Measurements from ENCODE around the gene CBX6.
"Not testable (repeated sequence)": the region's sequence is repeated elsewhere in the genome, so short reads cannot be mapped to it uniquely, and the experiment has no call there.

The CBX6 gene

GRCh38 chr22:38872172-38872830, at the start of gene CBX6:
Gene CBX6, minus strand, starts transcription at chr22:38872216. Its CDS starts 26 bp downstream, at chr22:38872190.
- Histone ChIP-seq H3K27ac (ENCODE audit: low read length) (peak within 1 kb of the TSS; percentile 92), H3K9me3 (ENCODE audit: insufficient read depth, low read depth, low read length) (no peaks in the 10 kb centered on the region), H3K27me3 (ENCODE audit: insufficient read depth, low read length) (peaks cover 6% of the 10 kb centered on the region; the same call in 1 of the 2 replicates), H3K4me1 (ENCODE audit: insufficient read depth, low read length) (peaks cover 16% of the 10 kb centered on the region; the same call in 1 of the 2 replicates), H3K9ac (ENCODE audit: low read depth, low read length) (peak within 1 kb of the TSS; percentile 89; the same call in 1 of the 2 replicates), H3K36me3 (ENCODE audit: insufficient read depth, low read depth, low read length) (peaks cover 25% of the 10 kb centered on the region), H3K4me3 (ENCODE audit: low read length) (peak within 1 kb of the TSS; percentile 88)

- H3K27ac ChIP-seq (ENCODE audit: low read length) = no peak overlapping the region
- H3K9me3 ChIP-seq (ENCODE audit: insufficient read depth, low read depth, low read length) = no peaks in the 10 kb centered on the region
- no peaks in the 10 kb centered on the region for H3K4me1 ChIP-seq (ENCODE audit: insufficient read depth, low read length)
- no peaks in the 10 kb centered on the region for H3K36me3 ChIP-seq (ENCODE audit: insufficient read depth, low read depth, low read length)
- H3K27me3 ChIP-seq (ENCODE audit: insufficient read depth, low read length) = peaks cover 9% of the 10 kb centered on the region; the same call in 1 of the 2 replicates
- no peak overlapping the region for H3K9ac ChIP-seq (ENCODE audit: low read depth, low read length)
- H3K4me3 ChIP-seq (ENCODE audit: low read length) = no peak overlapping the region
These were observed 49.8 kb upstream of the CBX6 start for GRCh38 chr22:38921806-38922205.

- no peak overlapping the region for H3K4me3 ChIP-seq (ENCODE audit: low read length)
- H3K9ac ChIP-seq (ENCODE audit: low read depth, low read length) = no peak overlapping the region
- H3K4me1 ChIP-seq (ENCODE audit: insufficient read depth, low read length) = no peaks in the 10 kb centered on the region
- no peaks in the 10 kb centered on the region for H3K36me3 ChIP-seq (ENCODE audit: insufficient read depth, low read depth, low read length)
- H3K27ac ChIP-seq (ENCODE audit: low read length) = no peak overlapping the region
- H3K27me3 ChIP-seq (ENCODE audit: insufficient read depth, low read length) = peaks cover 9% of the 10 kb centered on the region; the same call in 1 of the 2 replicates
- no peaks in the 10 kb centered on the region for H3K9me3 ChIP-seq (ENCODE audit: insufficient read depth, low read depth, low read length)
These were observed 49.1 kb upstream of the CBX6 start for GRCh38 chr22:38921120-38921519.

GRCh38 chr22:38919631-38920190, 47.7 kb upstream of the CBX6 start:
- H3K9ac ChIP-seq (ENCODE audit: low read depth, low read length) = no peak overlapping the region
- H3K27me3 ChIP-seq (ENCODE audit: insufficient read depth, low read length) = peaks cover 5% of the 10 kb centered on the region; the same call in 1 of the 2 replicates
- no peaks in the 10 kb centered on the region for H3K4me1 ChIP-seq (ENCODE audit: insufficient read depth, low read length)
- no peak overlapping the region for H3K4me3 ChIP-seq (ENCODE audit: low read length)
- no peaks in the 10 kb centered on the region for H3K36me3 ChIP-seq (ENCODE audit: insufficient read depth, low read depth, low read length)
- H3K27ac ChIP-seq (ENCODE audit: low read length) = no peak overlapping the region
- H3K9me3 ChIP-seq (ENCODE audit: insufficient read depth, low read depth, low read length) = no peaks in the 10 kb centered on the region

DNA sequence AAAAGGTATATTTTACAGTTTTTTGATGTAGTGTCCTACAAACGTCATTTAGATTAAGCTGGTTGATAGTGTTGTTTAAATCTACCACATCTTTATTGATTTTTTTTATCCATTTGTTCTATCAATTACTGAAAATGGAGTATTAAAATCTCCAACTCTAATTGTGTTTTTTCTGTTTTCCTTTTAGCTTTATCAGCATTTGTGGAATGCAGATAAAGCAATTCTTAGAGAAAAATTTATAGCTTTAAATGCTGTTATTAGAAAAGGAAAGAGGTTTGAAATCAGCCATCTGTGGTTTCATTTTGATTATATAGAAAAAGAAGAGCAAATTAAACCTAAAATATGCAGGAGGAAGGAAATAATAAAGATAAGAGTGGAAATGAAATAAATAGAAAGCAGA, 39.4 kb upstream of the CBX6 start:
- Histone ChIP-seq H3K4me1 (ENCODE audit: insufficient read depth, low read length) (no peaks in the 10 kb centered on the region), H3K4me3 (ENCODE audit: low read length) (no peak overlapping the region), H3K9me3 (ENCODE audit: insufficient read depth, low read depth, low read length) (no peaks in the 10 kb centered on the region), H3K9ac (ENCODE audit: low read depth, low read length) (no peak overlapping the region), H3K36me3 (ENCODE audit: insufficient read depth, low read depth, low read length) (no peaks in the 10 kb centered on the region), H3K27ac (ENCODE audit: low read length) (no peak overlapping the region), H3K27me3 (ENCODE audit: insufficient read depth, low read length) (no peaks in the 10 kb centered on the region; the same call in 1 of the 2 replicates)

DNA sequence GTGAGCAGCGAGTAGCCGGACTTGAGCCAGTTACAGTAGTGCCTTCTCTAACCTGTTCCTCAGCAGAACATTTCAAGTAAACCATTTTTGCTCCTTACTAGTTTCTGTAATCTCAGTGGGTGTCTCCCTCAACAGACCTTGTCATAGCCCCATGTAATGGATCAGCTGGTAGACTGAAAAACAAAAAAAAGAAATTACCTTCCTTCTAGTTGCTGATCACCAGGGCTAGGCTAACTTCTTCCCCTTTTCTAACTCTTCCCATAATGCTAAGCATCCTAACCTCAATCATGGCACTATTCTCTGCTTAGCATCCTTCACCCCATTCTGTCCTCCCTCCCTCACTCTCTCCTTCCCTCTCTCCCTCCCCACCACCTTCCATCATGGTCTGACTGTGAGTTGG, 35.8 kb upstream of the CBX6 start:
- H3K27me3 ChIP-seq (ENCODE audit: insufficient read depth, low read length) = no peaks in the 10 kb centered on the region
- no peaks in the 10 kb centered on the region for H3K36me3 ChIP-seq (ENCODE audit: insufficient read depth, low read depth, low read length)
- H3K9ac ChIP-seq (ENCODE audit: low read depth, low read length) = no peak overlapping the region
- peaks cover 24% of the 10 kb centered on the region for H3K9me3 ChIP-seq (ENCODE audit: insufficient read depth, low read depth, low read length)
- H3K4me3 ChIP-seq (ENCODE audit: low read length) = no peak overlapping the region
- H3K27ac ChIP-seq (ENCODE audit: low read length) = no peak overlapping the region
- H3K4me1 ChIP-seq (ENCODE audit: insufficient read depth, low read length) = no peaks in the 10 kb centered on the region

DNA sequence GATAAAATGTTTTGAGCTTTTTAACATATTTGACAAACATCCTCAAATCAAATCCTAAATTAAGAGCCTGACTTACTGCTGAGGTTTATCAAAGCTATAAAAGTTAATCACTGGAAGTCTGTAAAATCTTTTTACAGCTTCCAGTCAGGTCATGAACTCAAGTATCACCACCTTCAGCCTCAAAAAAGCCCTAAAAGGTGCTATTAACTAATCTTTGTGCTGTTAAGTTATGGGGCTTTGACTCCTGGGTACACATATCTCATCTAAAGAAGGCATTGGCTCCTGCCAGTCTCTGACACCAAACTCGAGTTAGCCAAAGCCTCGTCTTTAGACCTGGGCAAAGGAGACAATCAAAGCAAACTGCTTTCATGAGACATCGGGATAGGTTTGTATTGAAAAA, 34.0 kb upstream of the CBX6 start:
- H3K36me3 ChIP-seq (ENCODE audit: insufficient read depth, low read depth, low read length) = no peaks in the 10 kb centered on the region
- H3K9ac ChIP-seq (ENCODE audit: low read depth, low read length) = no peak overlapping the region
- H3K4me1 ChIP-seq (ENCODE audit: insufficient read depth, low read length) = no peaks in the 10 kb centered on the region
- H3K27ac ChIP-seq (ENCODE audit: low read length) = no peak overlapping the region
- no peak overlapping the region for H3K4me3 ChIP-seq (ENCODE audit: low read length)
- peaks cover 31% of the 10 kb centered on the region for H3K9me3 ChIP-seq (ENCODE audit: insufficient read depth, low read depth, low read length)
- no peaks in the 10 kb centered on the region for H3K27me3 ChIP-seq (ENCODE audit: insufficient read depth, low read length)

GRCh38 chr22:38904052-38904617, 32.1 kb upstream of the CBX6 start:
- H3K4me3 ChIP-seq (ENCODE audit: low read length); H3K27ac ChIP-seq (ENCODE audit: low read length); H3K4me1 ChIP-seq (ENCODE audit: insufficient read depth, low read length); H3K27me3 ChIP-seq (ENCODE audit: insufficient read depth, low read length); H3K9ac ChIP-seq (ENCODE audit: low read depth, low read length); H3K36me3 ChIP-seq (ENCODE audit: insufficient read depth, low read depth, low read length): not testable (repeated sequence)
- peaks cover 31% of the 10 kb centered on the region for H3K9me3 ChIP-seq (ENCODE audit: insufficient read depth, low read depth, low read length)

- peaks cover 30% of the 10 kb centered on the region for H3K9me3 ChIP-seq (ENCODE audit: insufficient read depth, low read depth, low read length)
- no peak overlapping the region for H3K27ac ChIP-seq (ENCODE audit: low read length)
- H3K9ac ChIP-seq (ENCODE audit: low read depth, low read length) = no peak overlapping the region
- no peak overlapping the region for H3K4me3 ChIP-seq (ENCODE audit: low read length)
- no peaks in the 10 kb centered on the region for H3K36me3 ChIP-seq (ENCODE audit: insufficient read depth, low read depth, low read length)
- no peaks in the 10 kb centered on the region for H3K4me1 ChIP-seq (ENCODE audit: insufficient read depth, low read length)
- no peaks in the 10 kb centered on the region for H3K27me3 ChIP-seq (ENCODE audit: insufficient read depth, low read length)
These were observed 29.2 kb upstream of the CBX6 start for GRCh38 chr22:38901111-38901641.

GRCh38 chr22:38900677-38901076, 28.7 kb upstream of the CBX6 start:
- Histone ChIP-seq H3K36me3 (ENCODE audit: insufficient read depth, low read depth, low read length) (no peaks in the 10 kb centered on the region), H3K9ac (ENCODE audit: low read depth, low read length) (no peak overlapping the region), H3K27me3 (ENCODE audit: insufficient read depth, low read length) (no peaks in the 10 kb centered on the region), H3K27ac (ENCODE audit: low read length) (no peak overlapping the region), H3K4me1 (ENCODE audit: insufficient read depth, low read length) (no peaks in the 10 kb centered on the region), H3K4me3 (ENCODE audit: low read length) (no peak overlapping the region), H3K9me3 (ENCODE audit: insufficient read depth, low read depth, low read length) (peaks cover 25% of the 10 kb centered on the region)

GRCh38 chr22:38891256-38891655, 19.2 kb upstream of the CBX6 start:
- Histone ChIP-seq H3K9ac (ENCODE audit: low read depth, low read length) (no peak overlapping the region), H3K4me1 (ENCODE audit: insufficient read depth, low read length) (no peaks in the 10 kb centered on the region), H3K27ac (ENCODE audit: low read length) (no peak overlapping the region), H3K27me3 (ENCODE audit: insufficient read depth, low read length) (no peaks in the 10 kb centered on the region), H3K36me3 (ENCODE audit: insufficient read depth, low read depth, low read length) (no peaks in the 10 kb centered on the region), H3K9me3 (ENCODE audit: insufficient read depth, low read depth, low read length) (no peaks in the 10 kb centered on the region), H3K4me3 (ENCODE audit: low read length) (no peak overlapping the region)

DNA sequence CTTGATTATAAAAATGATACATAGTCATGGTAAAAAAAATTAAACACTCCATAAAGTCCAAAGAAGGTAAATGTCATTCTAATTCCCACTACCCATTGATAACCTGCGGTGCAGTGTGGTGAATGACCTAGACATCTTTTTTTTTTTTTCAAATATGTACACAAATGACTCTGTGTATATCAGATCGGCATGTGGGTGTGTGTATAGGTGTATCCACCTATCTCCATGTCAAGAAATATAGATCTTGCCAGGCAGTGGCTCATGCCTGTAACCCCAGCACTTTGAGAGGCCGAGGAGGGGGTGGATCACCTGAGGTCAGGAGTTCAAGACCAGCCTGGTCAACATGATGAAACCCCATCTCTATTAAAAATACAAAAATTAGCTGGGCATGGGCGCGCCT, 18.4 kb upstream of the CBX6 start:
- Histone ChIP-seq H3K9me3 (ENCODE audit: insufficient read depth, low read depth, low read length) (no peaks in the 10 kb centered on the region), H3K4me3 (ENCODE audit: low read length) (no peak overlapping the region), H3K9ac (ENCODE audit: low read depth, low read length) (no peak overlapping the region), H3K4me1 (ENCODE audit: insufficient read depth, low read length) (no peaks in the 10 kb centered on the region), H3K27ac (ENCODE audit: low read length) (no peak overlapping the region), H3K36me3 (ENCODE audit: insufficient read depth, low read depth, low read length) (no peaks in the 10 kb centered on the region), H3K27me3 (ENCODE audit: insufficient read depth, low read length) (no peaks in the 10 kb centered on the region)
